Stimulated activated effector memory CD8-positive, alpha-beta T cell treated with anti-CD3 and anti-CD28 coated beads, Interleukin-12 subunit alpha, Interleukin-12 subunit beta, amount 100 ng/mL, for 72 hours (primary cell): ENCODE results near the gene RSPO4.
A peak's percentile ranks its signal among the peaks of the same experiment; 100 is the strongest.
"Not testable (repeated sequence)": the region's sequence is repeated elsewhere in the genome, so short reads cannot be mapped to it uniquely, and the experiment has no call there.

Source experiments
- ATAC-seq: fragments of 150-1000 bp; cut with Tn5 transposase; 2 replicates; pipeline ENCODE4 v1.10.0; 2021
- DNase-seq, 2 donors: peaks; one replicate each; pipeline ENCODE4 v3.0.0; 2021 to 2022; ENCODE audit warnings: low spot score in 2 of 2
- H3K27ac Mint-ChIP-seq: one replicate; pipeline ENCODE4 v1.8.0; 2022; ENCODE audit warnings: mild to moderate bottlenecking, mixed read lengths
- H3K36me3 Mint-ChIP-seq: one replicate; pipeline ENCODE4 v1.8.0; 2022; ENCODE audit warnings: mild to moderate bottlenecking, mixed read lengths
- H3K4me1 Mint-ChIP-seq: one replicate; pipeline ENCODE4 v1.8.0; 2022; ENCODE audit warnings: mixed read lengths
- H3K4me3 Mint-ChIP-seq: one replicate; pipeline ENCODE4 v1.8.0; 2022; ENCODE audit warnings: mild to moderate bottlenecking, mixed read lengths
- H3K9me3 Mint-ChIP-seq: one replicate; pipeline ENCODE4 v1.8.0; 2022; ENCODE audit warnings: mixed read lengths

The RSPO4 gene

DNA sequence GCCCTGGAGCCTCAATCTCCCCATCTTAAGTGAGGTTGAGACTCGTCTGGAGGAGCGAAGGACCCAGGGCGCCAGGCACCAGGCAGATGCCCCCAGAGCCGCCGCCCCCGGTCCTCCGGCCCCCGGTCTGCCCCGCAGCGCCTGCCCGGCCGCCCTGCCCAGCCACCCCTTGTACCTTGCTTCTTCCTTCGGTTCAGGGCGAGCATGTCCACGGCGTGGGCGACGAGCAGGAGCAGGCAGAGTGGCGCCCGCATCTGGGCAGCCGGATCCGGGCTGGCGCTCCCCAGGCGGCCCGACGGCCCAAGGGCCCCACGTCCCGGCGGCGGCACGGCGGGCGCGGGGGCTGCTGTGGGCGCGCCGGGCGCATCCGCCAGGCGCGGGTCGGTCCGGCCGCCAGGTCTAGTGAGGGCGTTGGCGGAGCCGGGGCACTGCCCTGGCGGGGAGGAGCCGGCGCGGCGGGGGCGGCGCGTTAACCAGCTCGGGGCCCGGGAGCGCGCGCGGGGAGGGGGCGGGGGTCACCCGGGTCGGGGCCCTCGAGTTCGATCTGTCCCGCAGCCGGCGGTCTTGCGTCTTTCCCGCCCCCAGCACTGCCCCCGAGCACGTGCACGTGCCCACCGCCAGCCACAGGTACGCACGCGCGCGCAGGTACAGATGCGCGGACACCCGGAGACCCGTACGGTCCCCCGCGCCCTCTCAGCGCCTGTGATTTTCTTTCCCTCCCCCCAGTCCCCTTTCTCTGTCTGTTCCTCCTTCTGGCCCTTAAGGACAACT, at the start of gene RSPO4:
Gene RSPO4, minus strand, starts transcription at position 401 of the 771 bp plus-strand sequence. Its CDS starts 147 bp downstream, at position 254.
- no peak for ATAC-seq
- H3K4me3 Mint-ChIP-seq, result peak within 1 kb of the TSS; percentile 30
- peaks cover 8% of the 10 kb centered on the region for H3K4me1 Mint-ChIP-seq
- H3K9me3 Mint-ChIP-seq, result no peaks in the 10 kb centered on the region
- H3K36me3 Mint-ChIP-seq, result no peaks in the 10 kb centered on the region
- H3K27ac Mint-ChIP-seq, result no peak within 1 kb of the TSS
- DNase-seq, result no peak

DNA sequence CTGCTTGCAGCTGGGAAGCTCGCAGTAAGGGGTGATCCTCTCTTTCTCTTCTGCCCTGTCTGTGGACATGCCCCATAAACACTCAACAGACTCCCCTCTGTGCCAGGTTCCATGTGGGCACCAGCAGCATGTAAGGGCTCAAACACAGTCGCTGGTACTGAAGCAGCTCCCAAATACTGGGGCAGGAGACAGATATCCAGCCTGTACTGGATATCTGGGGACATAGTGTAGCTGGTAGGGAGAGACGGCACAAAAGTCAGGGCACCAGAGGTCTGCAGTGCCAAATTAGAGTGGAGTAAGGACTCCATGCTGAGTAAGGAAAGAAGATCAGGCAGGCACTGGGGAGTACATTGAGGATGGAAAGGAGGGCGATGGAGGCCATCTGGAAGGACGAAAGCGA, 48.3 kb upstream of the RSPO4 start:
- Mint-ChIP-seq H3K4me1 (no peaks in the 10 kb centered on the region), H3K4me3 (no peak overlapping the region), H3K27ac (no peak overlapping the region), H3K36me3 (no peaks in the 10 kb centered on the region), H3K9me3 (no peaks in the 10 kb centered on the region)
- ATAC-seq (no peak), DNase-seq (no peak)

GRCh38 chr20:1045860-1046418, 43.8 kb upstream of the RSPO4 start:
- DNase-seq, result no peak
- Mint-ChIP-seq H3K27ac (no peak overlapping the region), H3K36me3 (no peaks in the 10 kb centered on the region), H3K9me3 (no peaks in the 10 kb centered on the region), H3K4me1 (no peaks in the 10 kb centered on the region), H3K4me3 (no peak overlapping the region)
- no peak for ATAC-seq

- ATAC-seq, result no peak
- no peak overlapping the region for H3K27ac Mint-ChIP-seq
- H3K9me3 Mint-ChIP-seq, result no peaks in the 10 kb centered on the region
- H3K4me3 Mint-ChIP-seq, result no peak overlapping the region
- DNase-seq, result no peak
- no peaks in the 10 kb centered on the region for H3K36me3 Mint-ChIP-seq
- no peaks in the 10 kb centered on the region for H3K4me1 Mint-ChIP-seq
Measured at GRCh38 chr20:1041845-1042390, 39.8 kb upstream of the RSPO4 start.

- Mint-ChIP-seq H3K27ac (no peak overlapping the region), H3K4me1 (no peaks in the 10 kb centered on the region), H3K9me3 (no peaks in the 10 kb centered on the region), H3K4me3 (no peak overlapping the region), H3K36me3 (no peaks in the 10 kb centered on the region)
- DNase-seq, result no peak
- no peak for ATAC-seq
Measured at GRCh38 chr20:1038205-1038604, 36.1 kb upstream of the RSPO4 start.

DNA sequence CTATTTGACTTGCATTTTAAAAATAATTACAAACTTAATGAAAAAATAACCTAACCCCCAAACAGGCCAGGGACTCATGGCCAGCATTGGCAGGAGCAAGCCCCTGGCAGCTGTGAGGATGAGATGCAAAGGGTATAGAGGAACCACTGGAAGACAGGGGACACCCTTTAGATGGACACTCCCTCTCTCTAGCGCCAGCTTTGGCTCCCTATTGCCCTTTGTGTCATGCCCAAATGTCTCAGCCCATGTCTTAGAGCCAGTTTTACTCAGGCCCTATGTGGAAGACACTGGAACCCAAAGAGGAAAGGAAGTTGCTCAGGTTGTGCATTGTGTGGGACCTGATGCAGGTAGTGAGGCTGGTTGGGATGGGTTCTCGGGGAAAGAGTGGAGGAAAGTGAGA, 34.9 kb upstream of the RSPO4 start:
- no peak overlapping the region for H3K27ac Mint-ChIP-seq
- no peaks in the 10 kb centered on the region for H3K4me1 Mint-ChIP-seq
- no peaks in the 10 kb centered on the region for H3K9me3 Mint-ChIP-seq

GRCh38 chr20:1035466-1035865, 33.4 kb upstream of the RSPO4 start:
- no peak overlapping the region for H3K4me3 Mint-ChIP-seq
- no peaks in the 10 kb centered on the region for H3K36me3 Mint-ChIP-seq
- ATAC-seq (no peak), DNase-seq (no peak)
- no peaks in the 10 kb centered on the region for H3K9me3 Mint-ChIP-seq
- H3K27ac Mint-ChIP-seq, result no peak overlapping the region
- no peaks in the 10 kb centered on the region for H3K4me1 Mint-ChIP-seq

More for the DNA sequence above, 34.9 kb upstream of the RSPO4 start:
- Mint-ChIP-seq H3K4me3 (no peak overlapping the region), H3K36me3 (no peaks in the 10 kb centered on the region)
- ATAC-seq (no peak), DNase-seq (no peak)

DNA sequence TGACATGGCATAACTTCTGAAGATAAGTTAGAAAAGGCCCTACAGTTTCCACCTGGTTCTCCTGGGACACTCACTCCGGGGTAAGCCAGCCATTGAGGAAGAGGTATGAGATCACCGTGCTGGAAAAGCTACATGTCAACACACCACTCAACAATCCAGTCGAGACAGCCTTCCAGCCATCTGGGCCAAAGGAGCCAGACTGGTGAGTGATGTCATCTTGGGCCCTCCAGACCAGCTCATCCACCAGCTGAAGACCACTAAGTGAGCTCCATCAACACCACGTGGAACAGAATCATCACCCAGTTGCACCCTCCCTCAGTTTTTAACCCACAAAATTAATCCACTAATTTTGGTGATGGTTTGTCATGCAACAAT, 32.3 kb upstream of the RSPO4 start:
- no peaks in the 10 kb centered on the region for H3K9me3 Mint-ChIP-seq
- H3K27ac Mint-ChIP-seq, result no peak overlapping the region
- ATAC-seq, result no peak
- no peaks in the 10 kb centered on the region for H3K4me1 Mint-ChIP-seq
- no peak overlapping the region for H3K4me3 Mint-ChIP-seq
- no peaks in the 10 kb centered on the region for H3K36me3 Mint-ChIP-seq
- DNase-seq, result no peak

DNA sequence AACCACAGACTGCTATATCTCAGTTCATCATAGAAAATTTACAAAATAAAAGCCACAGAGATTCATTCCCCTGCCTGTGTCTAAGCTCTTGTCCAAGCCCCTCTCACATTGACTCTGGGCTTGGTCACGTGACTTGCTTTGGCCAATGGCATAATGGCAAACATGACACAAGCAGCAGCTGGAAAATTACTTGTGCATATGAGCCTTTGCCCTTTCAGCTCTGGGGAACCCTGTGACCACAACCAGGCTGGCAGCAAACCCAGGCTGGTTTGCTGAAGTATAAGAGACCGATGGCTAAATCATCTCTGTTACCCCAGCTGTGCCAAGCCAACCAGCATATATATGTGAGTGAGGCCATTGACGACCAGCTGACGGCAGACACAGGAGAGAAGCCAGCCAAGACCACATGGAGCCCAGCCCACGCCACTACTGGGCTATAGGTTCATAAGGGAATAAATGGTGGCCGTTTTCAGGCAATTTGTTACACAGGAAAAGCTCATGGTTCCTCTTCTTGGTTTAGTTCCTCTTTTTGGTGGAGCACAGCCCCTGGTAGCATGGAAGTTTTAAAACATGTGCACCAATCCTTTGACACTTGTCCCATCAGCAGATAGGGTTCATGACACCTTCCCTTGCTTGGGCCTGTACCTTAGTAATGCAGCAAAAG, 31.8 kb upstream of the RSPO4 start:
- H3K27ac Mint-ChIP-seq, result no peak overlapping the region
- DNase-seq (no peak), ATAC-seq (no peak)
- H3K9me3 Mint-ChIP-seq, result no peaks in the 10 kb centered on the region
- no peak overlapping the region for H3K4me3 Mint-ChIP-seq
- no peaks in the 10 kb centered on the region for H3K36me3 Mint-ChIP-seq
- H3K4me1 Mint-ChIP-seq, result no peaks in the 10 kb centered on the region

DNA sequence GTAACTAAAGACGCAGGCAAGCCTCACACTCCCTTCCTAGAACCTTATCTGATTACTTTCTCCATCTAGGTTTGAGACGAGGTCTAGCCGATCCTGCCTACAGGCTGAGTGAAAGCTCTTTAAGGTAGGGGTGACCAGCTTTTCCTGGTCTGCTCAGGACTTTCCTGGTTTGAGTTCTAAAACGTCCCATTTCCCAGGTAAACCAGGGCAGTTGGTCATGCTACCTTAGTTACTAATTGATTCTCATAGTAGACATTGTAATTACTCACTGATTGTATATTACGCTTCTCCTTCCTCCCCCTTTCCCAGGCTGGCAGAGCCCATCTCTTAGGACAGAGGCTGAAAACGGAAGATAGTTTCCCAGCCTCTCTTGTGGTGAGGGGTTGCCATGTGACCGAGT, 27.9 kb upstream of the RSPO4 start:
- DNase-seq, result no peak
- no peak overlapping the region for H3K27ac Mint-ChIP-seq
- ATAC-seq, result no peak
- no peaks in the 10 kb centered on the region for H3K4me1 Mint-ChIP-seq
- no peaks in the 10 kb centered on the region for H3K9me3 Mint-ChIP-seq
- H3K4me3 Mint-ChIP-seq, result no peak overlapping the region
- no peaks in the 10 kb centered on the region for H3K36me3 Mint-ChIP-seq

DNA sequence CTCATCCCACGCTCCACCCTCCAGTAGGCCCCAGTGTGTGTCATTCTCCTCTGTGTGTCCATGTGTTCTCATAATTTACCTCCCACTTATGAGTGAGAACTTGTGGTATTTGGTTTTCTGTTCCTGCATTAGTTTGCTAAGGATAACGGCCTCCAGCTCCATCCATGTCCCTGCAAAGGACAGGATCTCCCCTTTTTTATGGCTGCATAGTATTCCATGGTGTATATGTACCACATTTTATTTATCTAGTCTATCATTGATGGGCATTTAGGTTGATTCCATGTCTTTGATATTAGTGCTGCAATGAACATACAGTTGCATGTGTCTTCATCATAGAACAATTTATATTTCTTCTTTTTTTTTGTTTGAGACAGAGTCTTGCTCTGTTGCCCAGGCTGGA, 24.1 kb upstream of the RSPO4 start:
- H3K9me3 Mint-ChIP-seq, DNase-seq: not testable (repeated sequence)

GRCh38 chr20:1022871-1023270, 20.8 kb upstream of the RSPO4 start:
- H3K36me3 Mint-ChIP-seq, result no peaks in the 10 kb centered on the region
- H3K4me3 Mint-ChIP-seq, result no peak overlapping the region
- no peaks in the 10 kb centered on the region for H3K4me1 Mint-ChIP-seq
- H3K9me3 Mint-ChIP-seq, result no peaks in the 10 kb centered on the region
- no peak for DNase-seq
- no peak for ATAC-seq
- H3K27ac Mint-ChIP-seq, result no peak overlapping the region

More for the DNA sequence above, 24.1 kb upstream of the RSPO4 start:
- ATAC-seq, H3K4me1 Mint-ChIP-seq, H3K27ac Mint-ChIP-seq, H3K36me3 Mint-ChIP-seq, H3K4me3 Mint-ChIP-seq: not testable (repeated sequence)

- no peaks in the 10 kb centered on the region for H3K36me3 Mint-ChIP-seq
- no peak for DNase-seq
- no peak for ATAC-seq
- H3K27ac Mint-ChIP-seq, result no peak overlapping the region
- no peaks in the 10 kb centered on the region for H3K4me1 Mint-ChIP-seq
- no peak overlapping the region for H3K4me3 Mint-ChIP-seq
- no peaks in the 10 kb centered on the region for H3K9me3 Mint-ChIP-seq
Measured at GRCh38 chr20:1020614-1021013, 18.5 kb upstream of the RSPO4 start.

GRCh38 chr20:1019344-1019743, 17.2 kb upstream of the RSPO4 start:
- Mint-ChIP-seq H3K4me3 (no peak overlapping the region), H3K4me1 (no peaks in the 10 kb centered on the region), H3K9me3 (no peaks in the 10 kb centered on the region), H3K36me3 (no peaks in the 10 kb centered on the region), H3K27ac (no peak overlapping the region)
- DNase-seq (no peak), ATAC-seq (no peak)

DNA sequence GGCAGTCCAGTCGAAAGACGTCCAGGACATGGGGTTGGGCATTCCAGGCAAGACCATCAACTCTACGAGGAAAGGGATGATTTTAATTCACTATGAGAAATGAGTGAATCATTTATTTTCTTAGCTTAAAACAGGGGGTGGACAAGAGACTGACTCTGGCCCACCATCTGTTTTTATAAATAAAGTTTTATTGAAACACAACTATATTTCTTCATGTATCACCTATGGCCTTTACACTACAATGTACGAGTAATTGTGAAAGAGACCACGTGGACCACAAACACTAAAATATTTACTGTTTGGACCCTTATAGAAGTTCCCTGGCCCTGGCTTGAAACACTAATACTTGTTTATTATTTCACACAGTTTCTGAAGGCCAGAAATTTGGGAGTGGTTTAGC, 15.6 kb upstream of the RSPO4 start:
- no peak for DNase-seq
- Mint-ChIP-seq H3K9me3 (no peaks in the 10 kb centered on the region), H3K4me3 (no peak overlapping the region), H3K36me3 (no peaks in the 10 kb centered on the region), H3K27ac (no peak overlapping the region), H3K4me1 (no peaks in the 10 kb centered on the region)
- no peak for ATAC-seq

- DNase-seq (no peak), ATAC-seq (no peak)
- Mint-ChIP-seq H3K36me3 (no peaks in the 10 kb centered on the region), H3K4me1 (no peaks in the 10 kb centered on the region), H3K4me3 (no peak overlapping the region), H3K9me3 (no peaks in the 10 kb centered on the region), H3K27ac (no peak overlapping the region)
Measured at GRCh38 chr20:1015181-1015580, 13.1 kb upstream of the RSPO4 start.
